ENCODE results near the gene CLEC19A.

GRCh38 chr16:19359556-19359955 lies 74.0 kb downstream of the CLEC19A start:
- TF ChIP-seq CTCF (conservative IDR thresholded peaks at IDR 0.05; ENCODE audit: low read length) (no peak), EZH2phosphoT487 (IDR thresholded peaks at IDR 0.05; ENCODE audit: borderline replicate concordance, low read depth, low read length) (no peak)

All from OCI-LY7 (cell line).